HEK293 (cell line): Measurements from ENCODE around the gene CDC25C.

ENCODE experiments used
- CTCF ChIA-PET: fragments of 350-600 bp; formaldehyde crosslinking; extraction: SDS; loops from one replicate; lab custom pipeline; 2021; ENCODE audit warnings: antibody characterized with exemption; lab: Yijun Ruan, JAX
- POLR2A ChIA-PET: fragments of 300-600 bp; formaldehyde crosslinking; extraction: SDS; loops from one replicate; lab custom pipeline; 2020; ENCODE audit warnings: antibody characterized with exemption, inconsistent platforms; lab: Yijun Ruan, JAX
- H3K27ac ChIP-seq: fragments of 200-500 bp; sonication (Bioruptor generic); 2 replicates; pipeline ENCODE4 v1.5.1; 2014; ENCODE audit warnings: low read depth, low read length, control low read depth, inconsistent platforms; ENCODE audit errors: extremely low read depth
- H3K36me3 ChIP-seq, 2 experiments: fragments of 200-500 bp in 1 of 2; sonication (Bioruptor generic) in 1 of 2; 1 replicate in 1 of 2; 2 replicates in 1 of 2; pipeline ENCODE4 v1.5.1; 2014 to 2017; ENCODE audit warnings: inconsistent platforms in 2 of 2, low read length in 2 of 2; ENCODE audit not compliant: control insufficient read depth in 2 of 2, insufficient read depth in 1 of 2
- H3K4me1 ChIP-seq: fragments of 200-500 bp; sonication (Bioruptor generic); 2 replicates; pipeline ENCODE4 v1.5.1; 2014; ENCODE audit warnings: mild to moderate bottlenecking, low read length, inconsistent platforms; ENCODE audit not compliant: control insufficient read depth, insufficient read depth
- H3K4me3 ChIP-seq: 2 replicates; pipeline ENCODE4 v1.5.1; 2011; ENCODE audit warnings: low read depth, mild to moderate bottlenecking, control low read depth, low read length, moderate library complexity
- H3K9me3 ChIP-seq: fragments of 200-500 bp; sonication (Bioruptor generic); 2 replicates; pipeline ENCODE4 v1.5.1; 2014; ENCODE audit warnings: low read depth, low read length, inconsistent platforms; ENCODE audit not compliant: control insufficient read depth, insufficient read depth
- KLF17 ChIP-seq: fragments of 450-650 bp; formaldehyde crosslinking; IDR thresholded peaks from 2 replicates; pipeline ENCODE4 v1.5.1; 2016; ENCODE audit warnings: missing biosample characterization, missing genetic modification characterization
- KLF9 ChIP-seq: fragments of 450-650 bp; formaldehyde crosslinking; IDR thresholded peaks from 2 replicates; pipeline ENCODE4 v1.5.1; 2016; ENCODE audit warnings: missing biosample characterization, missing genetic modification characterization, low read depth
- PRDM10 ChIP-seq: fragments of 450-650 bp; formaldehyde crosslinking; IDR thresholded peaks from 2 replicates; pipeline ENCODE4 v1.5.1; 2016; ENCODE audit warnings: missing biosample characterization, missing genetic modification characterization
- PRDM6 ChIP-seq: fragments of 450-650 bp; formaldehyde crosslinking; IDR thresholded peaks from 2 replicates; pipeline ENCODE4 v1.5.1; 2017; ENCODE audit warnings: missing biosample characterization, missing genetic modification characterization
- SCRT2 ChIP-seq: fragments of 450-650 bp; formaldehyde crosslinking; IDR thresholded peaks from 2 replicates; pipeline ENCODE4 v1.5.1; 2016; ENCODE audit warnings: missing biosample characterization, missing genetic modification characterization
- YY1 ChIP-seq: fragments of 450-650 bp; formaldehyde crosslinking; IDR thresholded peaks from 2 replicates; pipeline ENCODE4 v1.5.1; 2018; ENCODE audit warnings: missing biosample characterization, missing genetic modification characterization
- ZNF16 ChIP-seq: fragments of 450-650 bp; formaldehyde crosslinking; IDR thresholded peaks from 2 replicates; pipeline ENCODE4 v1.5.1; 2016; ENCODE audit warnings: low read depth, missing biosample characterization, missing genetic modification characterization
- ZNF335 ChIP-seq: fragments of 450-650 bp; formaldehyde crosslinking; conservative IDR thresholded peaks from 2 replicates; pipeline ENCODE4 v1.5.1; 2016; ENCODE audit warnings: missing biosample characterization, missing genetic modification characterization
- ZNF521 ChIP-seq: fragments of 450-650 bp; formaldehyde crosslinking; IDR thresholded peaks from 2 replicates; pipeline ENCODE4 v1.5.1; 2017; ENCODE audit warnings: missing biosample characterization, mild to moderate bottlenecking, missing genetic modification characterization
- ZNF596 ChIP-seq: fragments of 450-650 bp; IDR thresholded peaks from 2 replicates; pipeline ENCODE4 v1.5.0; 2018; ENCODE audit warnings: missing biosample characterization, mild to moderate bottlenecking, missing genetic modification characterization, moderate library complexity
- ZNF623 ChIP-seq: fragments of 450-650 bp; formaldehyde crosslinking; IDR thresholded peaks from 2 replicates; pipeline ENCODE4 v1.5.1; 2016; ENCODE audit warnings: missing biosample characterization, missing genetic modification characterization
- ZNF747 ChIP-seq: fragments of 450-650 bp; formaldehyde crosslinking; IDR thresholded peaks from 2 replicates; pipeline ENCODE4 v1.5.1; 2016; ENCODE audit warnings: missing biosample characterization, missing genetic modification characterization
- TF ChIP-seq, protein P1 (sequence below): fragments of 450-650 bp; formaldehyde crosslinking; IDR thresholded peaks from 2 replicates; pipeline ENCODE4 v1.5.1; 2016; ENCODE audit warnings: missing biosample characterization, missing genetic modification characterization
- TF ChIP-seq, protein P2 (sequence below): fragments of 450-650 bp; formaldehyde crosslinking; IDR thresholded peaks from 2 replicates; pipeline ENCODE4 v1.5.1; 2016; ENCODE audit warnings: missing biosample characterization, missing genetic modification characterization
- TF ChIP-seq, protein P3 (sequence below): fragments of 450-650 bp; formaldehyde crosslinking; IDR thresholded peaks from 2 replicates; pipeline ENCODE4 v1.5.1; 2016; ENCODE audit warnings: missing biosample characterization, missing genetic modification characterization
- TF ChIP-seq, protein P4 (sequence below): fragments of 450-650 bp; formaldehyde crosslinking; IDR thresholded peaks from 2 replicates; pipeline ENCODE4 v1.5.1; 2017; ENCODE audit warnings: missing biosample characterization, missing genetic modification characterization

Gene CDC25C

GRCh38 chr5:138372225-138372624, 40.6 kb upstream of the CDC25C start:
- H3K4me3 ChIP-seq: no peak overlapping the region
- no peaks in the 10 kb centered on the region for H3K9me3 ChIP-seq
- POLR2A ChIA-PET: interaction anchor here (0.6 to 2.1 kb wide), 3 partner anchors 19 to 193 kb away, joined by 3 to 6 read pairs (median 3); partner anchors contain the start of gene KIF20A
- H3K4me1 ChIP-seq: peaks cover 15% of the 10 kb centered on the region
- H3K27ac ChIP-seq: no peak overlapping the region
- CTCF ChIA-PET: interaction anchor here (7.6 kb wide), 1 partner anchor 19 kb away, joined by 94 read pairs; the partner anchor contains the start of gene KDM3B
- peaks cover 11 to 25% of the 10 kb centered on the region in 2 experiments for H3K36me3 ChIP-seq
- TF ChIP-seq ZNF16 (no peak), YY1 (tag by site-specific recombination) (no peak), PRDM6 (no peak), ZNF521 (tag by site-specific recombination) (no peak), ZNF623 (tag by site-specific recombination) (no peak), SCRT2 (tag by site-specific recombination) (no peak), KLF9 (tag by site-specific recombination) (no peak), KLF17 (no peak), ZNF747 (no peak), PRDM10 (tag by site-specific recombination) (no peak), ZNF335 (tag by site-specific recombination) (no peak), ZNF596 (tag by site-specific recombination) (no peak)
- TF ChIP-seq, protein P1, sequence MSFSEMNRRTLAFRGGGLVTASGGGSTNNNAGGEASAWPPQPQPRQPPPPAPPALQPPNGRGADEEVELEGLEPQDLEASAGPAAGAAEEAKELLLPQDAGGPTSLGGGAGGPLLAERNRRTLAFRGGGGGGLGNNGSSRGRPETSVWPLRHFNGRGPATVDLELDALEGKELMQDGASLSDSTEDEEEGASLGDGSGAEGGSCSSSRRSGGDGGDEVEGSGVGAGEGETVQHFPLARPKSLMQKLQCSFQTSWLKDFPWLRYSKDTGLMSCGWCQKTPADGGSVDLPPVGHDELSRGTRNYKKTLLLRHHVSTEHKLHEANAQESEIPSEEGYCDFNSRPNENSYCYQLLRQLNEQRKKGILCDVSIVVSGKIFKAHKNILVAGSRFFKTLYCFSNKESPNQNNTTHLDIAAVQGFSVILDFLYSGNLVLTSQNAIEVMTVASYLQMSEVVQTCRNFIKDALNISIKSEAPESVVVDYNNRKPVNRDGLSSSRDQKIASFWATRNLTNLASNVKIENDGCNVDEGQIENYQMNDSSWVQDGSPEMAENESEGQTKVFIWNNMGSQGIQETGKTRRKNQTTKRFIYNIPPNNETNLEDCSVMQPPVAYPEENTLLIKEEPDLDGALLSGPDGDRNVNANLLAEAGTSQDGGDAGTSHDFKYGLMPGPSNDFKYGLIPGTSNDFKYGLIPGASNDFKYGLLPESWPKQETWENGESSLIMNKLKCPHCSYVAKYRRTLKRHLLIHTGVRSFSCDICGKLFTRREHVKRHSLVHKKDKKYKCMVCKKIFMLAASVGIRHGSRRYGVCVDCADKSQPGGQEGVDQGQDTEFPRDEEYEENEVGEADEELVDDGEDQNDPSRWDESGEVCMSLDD (tag by site-specific recombination): no peak
- TF ChIP-seq, protein P2, sequence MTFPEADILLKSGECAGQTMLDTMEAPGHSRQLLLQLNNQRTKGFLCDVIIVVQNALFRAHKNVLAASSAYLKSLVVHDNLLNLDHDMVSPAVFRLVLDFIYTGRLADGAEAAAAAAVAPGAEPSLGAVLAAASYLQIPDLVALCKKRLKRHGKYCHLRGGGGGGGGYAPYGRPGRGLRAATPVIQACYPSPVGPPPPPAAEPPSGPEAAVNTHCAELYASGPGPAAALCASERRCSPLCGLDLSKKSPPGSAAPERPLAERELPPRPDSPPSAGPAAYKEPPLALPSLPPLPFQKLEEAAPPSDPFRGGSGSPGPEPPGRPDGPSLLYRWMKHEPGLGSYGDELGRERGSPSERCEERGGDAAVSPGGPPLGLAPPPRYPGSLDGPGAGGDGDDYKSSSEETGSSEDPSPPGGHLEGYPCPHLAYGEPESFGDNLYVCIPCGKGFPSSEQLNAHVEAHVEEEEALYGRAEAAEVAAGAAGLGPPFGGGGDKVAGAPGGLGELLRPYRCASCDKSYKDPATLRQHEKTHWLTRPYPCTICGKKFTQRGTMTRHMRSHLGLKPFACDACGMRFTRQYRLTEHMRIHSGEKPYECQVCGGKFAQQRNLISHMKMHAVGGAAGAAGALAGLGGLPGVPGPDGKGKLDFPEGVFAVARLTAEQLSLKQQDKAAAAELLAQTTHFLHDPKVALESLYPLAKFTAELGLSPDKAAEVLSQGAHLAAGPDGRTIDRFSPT (tag by site-specific recombination): no peak
- TF ChIP-seq, protein P3, sequence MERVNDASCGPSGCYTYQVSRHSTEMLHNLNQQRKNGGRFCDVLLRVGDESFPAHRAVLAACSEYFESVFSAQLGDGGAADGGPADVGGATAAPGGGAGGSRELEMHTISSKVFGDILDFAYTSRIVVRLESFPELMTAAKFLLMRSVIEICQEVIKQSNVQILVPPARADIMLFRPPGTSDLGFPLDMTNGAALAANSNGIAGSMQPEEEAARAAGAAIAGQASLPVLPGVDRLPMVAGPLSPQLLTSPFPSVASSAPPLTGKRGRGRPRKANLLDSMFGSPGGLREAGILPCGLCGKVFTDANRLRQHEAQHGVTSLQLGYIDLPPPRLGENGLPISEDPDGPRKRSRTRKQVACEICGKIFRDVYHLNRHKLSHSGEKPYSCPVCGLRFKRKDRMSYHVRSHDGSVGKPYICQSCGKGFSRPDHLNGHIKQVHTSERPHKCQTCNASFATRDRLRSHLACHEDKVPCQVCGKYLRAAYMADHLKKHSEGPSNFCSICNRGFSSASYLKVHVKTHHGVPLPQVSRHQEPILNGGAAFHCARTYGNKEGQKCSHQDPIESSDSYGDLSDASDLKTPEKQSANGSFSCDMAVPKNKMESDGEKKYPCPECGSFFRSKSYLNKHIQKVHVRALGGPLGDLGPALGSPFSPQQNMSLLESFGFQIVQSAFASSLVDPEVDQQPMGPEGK (tag by site-specific recombination): no peak
- TF ChIP-seq, protein P4, sequence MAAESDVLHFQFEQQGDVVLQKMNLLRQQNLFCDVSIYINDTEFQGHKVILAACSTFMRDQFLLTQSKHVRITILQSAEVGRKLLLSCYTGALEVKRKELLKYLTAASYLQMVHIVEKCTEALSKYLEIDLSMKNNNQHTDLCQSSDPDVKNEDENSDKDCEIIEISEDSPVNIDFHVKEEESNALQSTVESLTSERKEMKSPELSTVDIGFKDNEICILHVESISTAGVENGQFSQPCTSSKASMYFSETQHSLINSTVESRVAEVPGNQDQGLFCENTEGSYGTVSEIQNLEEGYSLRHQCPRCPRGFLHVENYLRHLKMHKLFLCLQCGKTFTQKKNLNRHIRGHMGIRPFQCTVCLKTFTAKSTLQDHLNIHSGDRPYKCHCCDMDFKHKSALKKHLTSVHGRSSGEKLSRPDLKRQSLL (tag by site-specific recombination): no peak
